Endodermal cell (in vitro differentiated cells): Measurements from ENCODE around the gene ABLIM3. TPM values are rescaled to one million over a fixed set of nuclear protein-coding genes. Genes with fewer than 3 reads are reported as not detected.

Experiments used
- DNase-seq: peaks from one replicate; pipeline ENCODE4 v3.0.0-alpha.2; 2017
- H3K27ac ChIP-seq: 2 replicates; pipeline ENCODE4 v1.5.1; 2013; ENCODE audit warnings: mild to moderate bottlenecking, low read depth, low read length, moderate library complexity
- H3K27me3 ChIP-seq: 2 replicates; pipeline ENCODE4 v1.6.1; 2013; ENCODE audit warnings: mild to moderate bottlenecking, low read length, moderate library complexity; ENCODE audit not compliant: insufficient read depth, control insufficient read depth, poor library complexity, severe bottlenecking
- H3K36me3 ChIP-seq: 2 replicates; pipeline ENCODE4 v1.7.0; 2013; ENCODE audit warnings: mild to moderate bottlenecking, low read length, moderate library complexity; ENCODE audit not compliant: control insufficient read depth, insufficient read depth
- H3K4me1 ChIP-seq: one replicate; pipeline ENCODE4 v1.7.0; 2013; ENCODE audit warnings: low read length; ENCODE audit not compliant: control insufficient read depth, insufficient read depth
- H3K4me3 ChIP-seq: 2 replicates; pipeline ENCODE4 v1.5.1; 2013; ENCODE audit warnings: mild to moderate bottlenecking, low read length, moderate library complexity
- H3K9ac ChIP-seq: 2 replicates; pipeline ENCODE4 v1.6.1; 2013; ENCODE audit warnings: mild to moderate bottlenecking, low read length, moderate library complexity; ENCODE audit not compliant: poor library complexity, severe bottlenecking; ENCODE audit errors: extremely low read depth
- H3K9me3 ChIP-seq: 2 replicates; pipeline ENCODE4 v1.6.1; 2013; ENCODE audit warnings: mild to moderate bottlenecking, low read length, moderate library complexity; ENCODE audit not compliant: control insufficient read depth
- H3K27ac Mint-ChIP-seq: 2 replicates; pipeline ENCODE4 v1.8.0; 2020; ENCODE audit warnings: mixed read lengths
- H3K27me3 Mint-ChIP-seq: 2 replicates; pipeline ENCODE4 v1.8.0; 2021; ENCODE audit warnings: mild to moderate bottlenecking, mixed read lengths; ENCODE audit not compliant: insufficient read depth
- H3K36me3 Mint-ChIP-seq: 2 replicates; pipeline ENCODE4 v1.8.0; 2020; ENCODE audit warnings: low read depth, mixed read lengths
- H3K4me1 Mint-ChIP-seq: 2 replicates; pipeline ENCODE4 v1.8.0; 2020; ENCODE audit warnings: mixed read lengths
- H3K4me3 Mint-ChIP-seq: 2 replicates; pipeline ENCODE4 v1.8.0; 2020; ENCODE audit warnings: mild to moderate bottlenecking, moderate library complexity, mixed read lengths
- H3K9me3 Mint-ChIP-seq: 2 replicates; pipeline ENCODE4 v1.8.0; 2020; ENCODE audit warnings: mild to moderate bottlenecking, mixed read lengths
- WGBS, 2 experiments: methylation state at CpG; one replicate each; pipeline versions ENCODE4 v1.1.5 to v1.1.7; 2013; ENCODE audit warnings: missing lambda C conversion rate in 2 of 2, mixed read lengths in 1 of 2; ENCODE audit not compliant: insufficient coverage in 1 of 2, insufficient read length in 1 of 2; 5-methylcytosine and 5-hydroxymethylcytosine counted together
- total RNA-seq, 2 donors: library from RNA; stranded (reverse); fragmentation: NEBNext Ultra II Directional in 1 of 2; extraction: Animal tissue kit (Norgen Biotek cat#: 25700) in 1 of 2; gene quantifications; 2 replicates in 1 of 2; 3 replicates in 1 of 2; pipeline ENCODE4 v1.2.1, GENCODE V29; 2021
- TF ChIP-seq, protein P1 (sequence below): fragments of 200-600 bp; sonication (generic); conservative IDR thresholded peaks from 2 replicates; pipeline ENCODE4 v1.5.0; 2021; ENCODE audit warnings: antibody characterized with exemption, mild to moderate bottlenecking

The ABLIM3 gene
- total RNA-seq, 2 donors from 2014 or later, result 0.24 to 0.66 TPM

DNA sequence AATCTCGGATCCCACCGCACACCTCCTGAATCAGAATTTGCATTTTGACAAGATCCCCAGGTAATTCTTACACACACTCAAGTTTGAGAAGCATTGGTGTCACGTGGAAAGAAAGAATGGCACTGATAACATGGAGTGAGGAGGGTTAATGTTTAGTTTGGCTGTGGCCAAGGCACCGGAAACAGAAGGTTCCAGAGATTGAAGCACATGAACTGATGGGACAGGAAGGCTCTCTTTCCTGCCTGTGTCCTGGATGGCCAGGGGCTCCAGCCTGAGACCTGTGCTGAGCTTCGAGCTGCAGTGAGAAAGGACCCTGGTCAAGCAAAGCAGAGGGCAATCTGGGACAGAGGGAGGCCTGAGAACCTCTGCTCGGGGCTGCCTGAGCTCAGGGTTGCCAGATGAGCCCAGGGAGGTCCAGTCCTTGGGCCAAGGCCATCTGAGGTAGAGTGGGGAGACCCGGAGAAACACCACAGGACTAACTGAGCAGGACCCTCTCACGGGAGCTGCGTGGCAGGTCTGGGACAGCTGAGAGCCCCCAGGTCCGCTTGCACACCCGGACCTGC is 157.6 kb downstream of the ABLIM3 start:
- no peaks in the 10 kb centered on the region for H3K4me1 ChIP-seq
- TF ChIP-seq, protein P1, sequence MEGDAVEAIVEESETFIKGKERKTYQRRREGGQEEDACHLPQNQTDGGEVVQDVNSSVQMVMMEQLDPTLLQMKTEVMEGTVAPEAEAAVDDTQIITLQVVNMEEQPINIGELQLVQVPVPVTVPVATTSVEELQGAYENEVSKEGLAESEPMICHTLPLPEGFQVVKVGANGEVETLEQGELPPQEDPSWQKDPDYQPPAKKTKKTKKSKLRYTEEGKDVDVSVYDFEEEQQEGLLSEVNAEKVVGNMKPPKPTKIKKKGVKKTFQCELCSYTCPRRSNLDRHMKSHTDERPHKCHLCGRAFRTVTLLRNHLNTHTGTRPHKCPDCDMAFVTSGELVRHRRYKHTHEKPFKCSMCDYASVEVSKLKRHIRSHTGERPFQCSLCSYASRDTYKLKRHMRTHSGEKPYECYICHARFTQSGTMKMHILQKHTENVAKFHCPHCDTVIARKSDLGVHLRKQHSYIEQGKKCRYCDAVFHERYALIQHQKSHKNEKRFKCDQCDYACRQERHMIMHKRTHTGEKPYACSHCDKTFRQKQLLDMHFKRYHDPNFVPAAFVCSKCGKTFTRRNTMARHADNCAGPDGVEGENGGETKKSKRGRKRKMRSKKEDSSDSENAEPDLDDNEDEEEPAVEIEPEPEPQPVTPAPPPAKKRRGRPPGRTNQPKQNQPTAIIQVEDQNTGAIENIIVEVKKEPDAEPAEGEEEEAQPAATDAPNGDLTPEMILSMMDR, result no peak
- 88 to 90% methylated on average over 7 to 11 of the region's 11 CpGs for WGBS, 2 experiments
- H3K9ac ChIP-seq, result no peak overlapping the region
- peaks cover 12% of the 10 kb centered on the region for H3K27me3 ChIP-seq
- no peak overlapping the region for H3K27ac Mint-ChIP-seq
- H3K4me3 Mint-ChIP-seq, result no peak overlapping the region
- no peaks in the 10 kb centered on the region for H3K4me1 Mint-ChIP-seq
- no peak for DNase-seq
- no peak overlapping the region for H3K4me3 ChIP-seq
- H3K27me3 Mint-ChIP-seq, result peaks cover 10% of the 10 kb centered on the region
- no peaks in the 10 kb centered on the region for H3K36me3 ChIP-seq
- H3K36me3 Mint-ChIP-seq, result no peaks in the 10 kb centered on the region
- no peaks in the 10 kb centered on the region for H3K9me3 Mint-ChIP-seq
- H3K9me3 ChIP-seq, result no peaks in the 10 kb centered on the region
- no peak overlapping the region for H3K27ac ChIP-seq

DNA sequence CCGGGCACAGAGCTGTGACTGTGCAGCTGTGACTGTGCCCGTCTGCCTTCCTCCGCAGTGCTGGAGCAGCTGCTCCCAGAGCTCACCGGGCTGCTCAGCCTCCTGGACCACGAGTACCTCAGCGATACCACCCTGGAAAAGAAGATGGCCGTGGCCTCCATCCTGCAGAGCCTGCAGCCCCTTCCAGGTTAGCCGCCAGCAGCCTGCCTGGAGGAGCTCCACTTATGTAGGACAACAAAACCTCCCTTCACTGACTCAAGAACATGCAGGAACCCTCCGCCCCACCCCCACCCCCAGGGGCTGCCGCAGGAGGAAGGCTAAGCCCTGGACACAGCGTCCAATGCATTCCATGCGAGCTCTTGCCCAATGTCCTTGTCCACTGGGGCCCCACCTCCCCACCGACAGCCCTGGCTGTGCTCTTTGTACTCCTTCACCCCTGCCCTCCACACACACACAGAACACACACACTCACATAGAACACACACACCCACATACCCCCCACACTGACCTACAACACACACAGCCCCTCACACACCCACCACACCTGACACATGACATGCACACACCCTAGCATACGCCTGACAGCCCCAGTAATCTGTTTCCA is 158.3 kb downstream of the ABLIM3 start:
- Mint-ChIP-seq H3K27ac (no peak overlapping the region), H3K9me3 (no peaks in the 10 kb centered on the region), H3K36me3 (no peaks in the 10 kb centered on the region), H3K4me3 (no peak overlapping the region), H3K4me1 (no peaks in the 10 kb centered on the region), H3K27me3 (peaks cover 10% of the 10 kb centered on the region)
- no peak overlapping the region for H3K27ac ChIP-seq
- no peak overlapping the region for H3K9ac ChIP-seq
- H3K4me1 ChIP-seq, result no peaks in the 10 kb centered on the region
- H3K36me3 ChIP-seq, result no peaks in the 10 kb centered on the region
- no peak for DNase-seq
- 93 to 96% methylated on average over 7 to 14 of the region's 14 CpGs for WGBS, 2 experiments
- TF ChIP-seq, protein P1, result no peak
- no peak overlapping the region for H3K4me3 ChIP-seq
- H3K27me3 ChIP-seq, result peaks cover 7% of the 10 kb centered on the region
- H3K9me3 ChIP-seq, result no peaks in the 10 kb centered on the region

DNA sequence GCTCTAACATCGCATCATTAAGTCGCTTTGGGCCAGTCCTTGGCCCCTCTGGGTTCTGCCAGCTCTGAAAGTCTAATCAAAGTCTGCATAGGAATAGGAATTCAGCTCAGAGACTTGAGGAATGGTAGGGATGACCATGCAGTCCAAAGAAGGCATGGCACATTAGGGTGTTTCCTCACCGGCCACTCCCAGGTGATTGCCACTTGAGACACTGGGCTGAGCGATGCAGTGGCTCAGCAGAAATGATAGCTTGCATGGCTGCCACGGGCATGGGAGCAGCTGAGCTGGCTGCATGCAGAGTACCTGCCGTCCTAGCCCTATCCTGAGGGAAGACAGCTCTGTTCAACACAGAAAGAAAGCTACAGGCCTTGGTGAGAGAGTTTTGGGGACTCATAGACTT is 159.1 kb downstream of the ABLIM3 start:
- no peaks in the 10 kb centered on the region for H3K9me3 Mint-ChIP-seq
- no peak overlapping the region for H3K4me3 Mint-ChIP-seq
- no peak for DNase-seq
- H3K27me3 Mint-ChIP-seq, result peaks cover 4% of the 10 kb centered on the region
- no peak overlapping the region for H3K9ac ChIP-seq
- WGBS, 2 experiments, result 90 to 92% methylated on average over 6 of the region's 6 CpGs
- TF ChIP-seq, protein P1, result no peak
- H3K4me1 Mint-ChIP-seq, result no peaks in the 10 kb centered on the region
- H3K27ac Mint-ChIP-seq, result no peak overlapping the region
- no peaks in the 10 kb centered on the region for H3K36me3 ChIP-seq
- H3K4me1 ChIP-seq, result no peaks in the 10 kb centered on the region
- H3K36me3 Mint-ChIP-seq, result no peaks in the 10 kb centered on the region
- H3K4me3 ChIP-seq, result no peak overlapping the region
- no peaks in the 10 kb centered on the region for H3K27me3 ChIP-seq
- H3K27ac ChIP-seq, result no peak overlapping the region
- no peaks in the 10 kb centered on the region for H3K9me3 ChIP-seq
